IMR-90 (cell line): ENCODE data around the gene SLC7A7. TPM values are rescaled to one million over a fixed set of nuclear protein-coding genes. Genes with fewer than 3 reads are reported as not detected.
"Not testable (repeated sequence)": the region's sequence is repeated elsewhere in the genome, so short reads cannot be mapped to it uniquely, and the experiment has no call there.

Experiments
- ATAC-seq: fragments of 200-7000 bp; cut with Tn5 transposase; 2 replicates; pipeline ENCODE4 v1.9.1; 2020; ENCODE audit warnings: low read depth, mild to moderate bottlenecking, moderate library complexity
- BruUV-seq: library from RNA; stranded (reverse); fragments of 400-500 nt; replicated peaks from 2 replicates; lab custom pipeline; 2021; lab: Mats Ljungman, UMichigan
- CTCF ChIA-PET: fragments of 300-600 bp; formaldehyde crosslinking; extraction: SDS; loops from one replicate; lab custom pipeline; 2021; ENCODE audit warnings: antibody characterized with exemption; lab: Yijun Ruan, JAX
- POLR2A ChIA-PET: fragments of 300-600 bp; sonication (Branson Sonifier 250); formaldehyde crosslinking; loops from one replicate; lab custom pipeline; 2022; ENCODE audit warnings: antibody characterized with exemption; ENCODE audit not compliant: unreplicated experiment; lab: Charles Lee
- DNase-seq: peaks from one replicate; pipeline ENCODE4 v3.0.0; 2013
- H2AFZ ChIP-seq: replicated peaks from 2 replicates; pipeline ENCODE3; 2013; ENCODE audit warnings: low read length, mild to moderate bottlenecking; ENCODE audit not compliant: poor library complexity
- H2AK5ac ChIP-seq: 2 replicates; pipeline ENCODE4 v1.6.1; 2013; ENCODE audit warnings: low read depth, low read length, inconsistent platforms
- H2AK9ac ChIP-seq: replicated peaks from 2 replicates; pipeline ENCODE3; 2013; ENCODE audit warnings: mild to moderate bottlenecking, low read depth, low read length, moderate library complexity; ENCODE audit not compliant: poor library complexity
- H2BK120ac ChIP-seq: 2 replicates; pipeline ENCODE4 v1.6.1; 2013; ENCODE audit warnings: low read depth, low read length, inconsistent platforms
- H2BK15ac ChIP-seq: 3 replicates; pipeline ENCODE4 v1.6.1; 2013; ENCODE audit warnings: low read depth, low read length, inconsistent platforms
- H2BK20ac ChIP-seq: 2 replicates; pipeline ENCODE4 v1.6.1; 2013; ENCODE audit warnings: low read depth, mild to moderate bottlenecking, inconsistent platforms, low read length, moderate library complexity
- H2BK5ac ChIP-seq: 2 replicates; pipeline ENCODE4 v1.6.1; 2013; ENCODE audit warnings: mild to moderate bottlenecking, low read depth, low read length, inconsistent platforms; ENCODE audit not compliant: poor library complexity, severe bottlenecking
- H3K14ac ChIP-seq: replicated peaks from 2 replicates; pipeline ENCODE4 v1.6.1; 2013; ENCODE audit warnings: low read depth, low read length, inconsistent platforms
- H3K18ac ChIP-seq: 2 replicates; pipeline ENCODE4 v1.6.1; 2013; ENCODE audit warnings: low read depth, low read length, control low read depth
- H3K23ac ChIP-seq: 2 replicates; pipeline ENCODE4 v1.6.1; 2013; ENCODE audit warnings: low read depth, low read length, inconsistent platforms
- H3K27ac ChIP-seq: 2 replicates; pipeline ENCODE4 v1.5.1; 2013; ENCODE audit warnings: mild to moderate bottlenecking, control low read depth, low read length; ENCODE audit not compliant: insufficient read depth
- H3K27me3 ChIP-seq: 2 replicates; pipeline ENCODE4 v1.6.1; 2013; ENCODE audit warnings: low read length; ENCODE audit not compliant: control insufficient read depth, insufficient read depth
- H3K36me3 ChIP-seq: 2 replicates; pipeline ENCODE4 v1.6.1; 2013; ENCODE audit warnings: low read length, mixed read lengths; ENCODE audit not compliant: control insufficient read depth, insufficient read depth
- H3K4ac ChIP-seq: 2 replicates; pipeline ENCODE4 v1.6.1; 2013; ENCODE audit warnings: low read depth, low read length, inconsistent platforms
- H3K4me1 ChIP-seq: 2 replicates; pipeline ENCODE4 v1.6.1; 2013; ENCODE audit warnings: low read length, mixed read lengths; ENCODE audit not compliant: control insufficient read depth, insufficient read depth
- H3K4me2 ChIP-seq: 2 replicates; pipeline ENCODE4 v1.6.1; 2013; ENCODE audit warnings: low read depth, mild to moderate bottlenecking, control low read depth, low read length, moderate library complexity
- H3K4me3 ChIP-seq: 2 replicates; pipeline ENCODE4 v1.5.1; 2013; ENCODE audit warnings: low read depth, mild to moderate bottlenecking, control low read depth, low read length, moderate library complexity; ENCODE audit not compliant: insufficient read depth
- H3K56ac ChIP-seq: 2 replicates; pipeline ENCODE4 v1.6.1; 2013; ENCODE audit warnings: low read length, inconsistent platforms; ENCODE audit not compliant: insufficient read depth; ENCODE audit errors: extremely low read depth
- H3K79me1 ChIP-seq, 2 experiments: 2 replicates each; pipeline ENCODE4 v1.6.1; 2013; ENCODE audit warnings: low read length in 2 of 2, inconsistent platforms in 1 of 2, low read depth in 1 of 2
- H3K9ac ChIP-seq: 2 replicates; pipeline ENCODE4 v1.6.1; 2013; ENCODE audit warnings: low read depth, low read length, control low read depth
- H3K9me1 ChIP-seq: 2 replicates; pipeline ENCODE4 v1.6.1; 2013; ENCODE audit warnings: low read length, inconsistent platforms; ENCODE audit not compliant: insufficient read depth
- H3K9me3 ChIP-seq: 2 replicates; pipeline ENCODE4 v1.6.1; 2013; ENCODE audit warnings: low read length; ENCODE audit not compliant: control insufficient read depth, insufficient read depth
- H4K20me1 ChIP-seq: 2 replicates; pipeline ENCODE4 v1.6.1; 2013; ENCODE audit warnings: low read length, inconsistent platforms; ENCODE audit not compliant: insufficient read depth
- H4K5ac ChIP-seq: 2 replicates; pipeline ENCODE4 v1.6.1; 2013; ENCODE audit warnings: mild to moderate bottlenecking, low read depth, low read length, control low read depth
- H4K8ac ChIP-seq, 2 experiments: 2 replicates each; pipeline ENCODE4 v1.6.1; 2013; ENCODE audit warnings: low read depth in 2 of 2, low read length in 2 of 2, control low read depth in 1 of 2, inconsistent platforms in 1 of 2
- H4K91ac ChIP-seq: 2 replicates; pipeline ENCODE4 v1.6.1; 2013; ENCODE audit warnings: low read depth, low read length, inconsistent platforms; ENCODE audit not compliant: insufficient read depth
- NFE2L2 ChIP-seq: fragments of 150-350 bp; IDR thresholded peaks from 2 replicates; pipeline ENCODE4 v1.6.1; 2016; ENCODE audit warnings: low read depth, mild to moderate bottlenecking, low read length
- SMC3 ChIP-seq: fragments of 150-350 bp; IDR thresholded peaks from 2 replicates; pipeline ENCODE4 v1.6.1; 2016; ENCODE audit warnings: low read depth, mild to moderate bottlenecking, antibody characterized with exemption, low read length, moderate library complexity
- WGBS, 2 experiments: methylation state at CpG; one replicate each; pipeline versions ENCODE4 v1.1.5 to v1.1.7; 2013; ENCODE audit warnings: missing lambda C conversion rate in 2 of 2; ENCODE audit not compliant: insufficient read length in 1 of 2; ENCODE audit errors: extremely low coverage in 2 of 2; 5-methylcytosine and 5-hydroxymethylcytosine counted together
- dilution Hi-C: fragments of 300-500 bp; cut with HindIII; formaldehyde crosslinking; loops from one replicate; pipeline ENCODE4 v1.14.3; 2018; ENCODE audit warnings: low sequenced_read_pairs; ENCODE audit not compliant: unreplicated experiment
- in situ Hi-C: fragments of 300-500 bp; cut with MboI; formaldehyde crosslinking; loops from 3 replicates; pipeline ENCODE4 v1.14.3; 2019; ENCODE audit warnings: low sequenced_read_pairs, inconsistent platforms, mixed read lengths
- intact Hi-C: fragments of 100-400 bp; cut with micrococcal nuclease; formaldehyde crosslinking; loops from 2 replicates; pipeline ENCODE4 v1.10.0; 2022
- polyA plus RNA-seq, 3 experiments: library from polyadenylated mRNA; depleted of rRNA; stranded (reverse); fragments of >200 nt; gene quantifications; 2 replicates each; pipeline ENCODE4 v1.2.3, GENCODE V29; 2012; ENCODE audit warnings: low replicate concordance in 1 of 3
- total RNA-seq: library from RNA; depleted of rRNA; stranded (reverse); fragments of >200 nt; gene quantifications from 2 replicates; pipeline ENCODE4 v1.2.3, GENCODE V29; 2012

Gene SLC7A7
- total and polyA plus RNA-seq, 2 of the 4 experiments (the other 2 are of a cell fraction), result 1.8 to 2.0 TPM

DNA sequence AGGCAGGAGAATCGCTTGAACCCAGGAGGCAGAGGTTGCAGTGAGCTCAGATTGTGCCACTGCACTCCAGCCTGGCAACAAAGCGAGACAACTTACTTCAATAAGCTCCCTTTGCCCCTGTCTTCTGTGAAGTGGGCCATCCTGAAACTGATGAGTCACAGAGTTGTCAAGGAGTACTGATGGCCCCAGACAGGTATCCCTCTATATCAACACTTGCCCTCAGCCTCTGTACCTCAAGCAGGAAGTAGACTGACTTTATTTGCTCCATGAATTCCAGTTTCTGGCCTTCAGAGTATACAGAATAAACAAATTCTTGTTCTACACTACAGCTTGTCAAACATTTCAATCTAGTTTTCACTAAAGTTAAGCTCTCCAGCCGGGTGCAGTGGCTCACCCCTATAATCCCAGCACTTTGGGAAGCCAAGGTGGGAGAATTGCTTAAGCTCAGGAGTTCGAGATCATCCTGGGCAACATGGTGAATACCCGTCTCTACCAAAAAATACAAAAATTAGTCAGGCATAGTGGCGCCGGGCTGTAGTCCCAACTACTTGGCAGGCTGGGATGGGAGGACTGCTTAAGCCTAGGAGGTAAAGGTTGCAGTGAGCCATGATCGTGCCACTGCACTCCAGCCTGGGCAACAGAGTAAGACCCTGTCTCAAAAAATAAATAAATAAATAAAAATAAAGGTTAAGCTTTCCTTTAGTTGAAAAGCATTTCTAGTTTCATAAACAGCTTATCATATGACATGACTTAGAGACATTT lies 39.9 kb upstream of the SLC7A7 start (continued):
- TF ChIP-seq SMC3, result no peak
- TF ChIP-seq NFE2L2, result no peak

GRCh38 chr14:22854296-22854695 lies 39.1 kb upstream of the SLC7A7 start:
- DNase-seq, H3K4me2 ChIP-seq, H3K27ac ChIP-seq, H3K27me3 ChIP-seq, H3K56ac ChIP-seq, H3K14ac ChIP-seq, H4K20me1 ChIP-seq, H3K4ac ChIP-seq, H4K8ac ChIP-seq, H4K91ac ChIP-seq, H3K9ac ChIP-seq, H2BK5ac ChIP-seq, H2AK9ac ChIP-seq, H2AK5ac ChIP-seq, H4K5ac ChIP-seq, ATAC-seq, BruUV-seq, H3K23ac ChIP-seq, H2BK15ac ChIP-seq, H3K18ac ChIP-seq, H2BK20ac ChIP-seq, POLR2A ChIA-PET, H2BK120ac ChIP-seq, H3K4me3 ChIP-seq, H3K36me3 ChIP-seq, H3K9me3 ChIP-seq, dilution Hi-C loops, H2AFZ ChIP-seq: not testable (repeated sequence)
- Histone ChIP-seq H3K9me1 (peaks cover 23% of the 10 kb centered on the region), H3K79me1 (peaks cover 0 to 24% of the 10 kb centered on the region in 2 experiments; a peak in 2 of 4 replicates), H3K4me1 (peaks cover 23% of the 10 kb centered on the region)
- 83% methylated on average over 1 of the region's 11 CpGs; no CpG with 5 or more reads in 1 of the 2 experiments for WGBS, 2 experiments
- CTCF ChIA-PET, result interaction anchor here (0.8 to 6.8 kb wide), 8 partner anchors 11 to 297 kb away, joined by 3 to 60 read pairs (median 4); partner anchors contain the start of genes MMP14 and OXA1L
- in situ Hi-C loops, result loop anchor here (25.0 kb wide), 1 partner anchor 467 kb away; no protein-coding TSS in a partner anchor
- intact Hi-C loops, result loop anchor here (5.0 kb wide), 1 partner anchor 467 kb away; no protein-coding TSS in a partner anchor
